Thyroid gland (tissue), 4 donors: ENCODE results near the gene PCDHA1.

Source experiments
- POLR2A ChIP-seq, 2 donors: fragments of 450-650 bp; IDR thresholded peaks; one replicate each; pipeline ENCODE4 v1.6.1; 2017; ENCODE audit warnings: antibody characterized with exemption in 2 of 2, mild to moderate bottlenecking in 2 of 2, moderate library complexity in 1 of 2
- TF ChIP-seq, protein P1 (sequence below), 6 experiments: fragments of 200-600 bp in 3 of 6; fragments of 450-650 bp in 3 of 6; sonication (generic) in 3 of 6; IDR thresholded peaks; one replicate each; pipeline ENCODE4 v1.5.1; 2016 to 2019; ENCODE audit warnings: antibody characterized with exemption in 6 of 6, mild to moderate bottlenecking in 2 of 6, inconsistent platforms in 1 of 6, moderate library complexity in 1 of 6

DNA sequence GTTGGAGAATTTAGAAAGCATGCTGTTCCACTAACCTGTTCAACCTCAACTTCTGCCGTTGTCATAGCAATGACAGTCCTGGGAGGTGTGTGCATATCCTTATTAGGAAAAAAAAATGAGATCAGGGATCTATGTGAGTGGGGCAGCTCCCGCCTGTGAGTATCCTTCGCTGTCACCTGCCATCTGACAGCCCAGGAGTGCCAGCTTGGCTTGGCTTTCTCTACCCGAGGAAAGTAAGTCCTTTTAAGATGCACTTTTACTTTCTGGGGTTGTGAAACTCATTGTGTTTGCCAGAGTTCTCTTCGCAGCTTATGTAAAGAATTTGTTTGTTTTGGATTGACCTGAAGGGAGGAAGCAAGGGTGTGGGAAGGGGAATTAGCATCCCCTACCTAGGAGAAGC, 202.2 kb downstream of the PCDHA1 start:
- TF ChIP-seq, protein P1, sequence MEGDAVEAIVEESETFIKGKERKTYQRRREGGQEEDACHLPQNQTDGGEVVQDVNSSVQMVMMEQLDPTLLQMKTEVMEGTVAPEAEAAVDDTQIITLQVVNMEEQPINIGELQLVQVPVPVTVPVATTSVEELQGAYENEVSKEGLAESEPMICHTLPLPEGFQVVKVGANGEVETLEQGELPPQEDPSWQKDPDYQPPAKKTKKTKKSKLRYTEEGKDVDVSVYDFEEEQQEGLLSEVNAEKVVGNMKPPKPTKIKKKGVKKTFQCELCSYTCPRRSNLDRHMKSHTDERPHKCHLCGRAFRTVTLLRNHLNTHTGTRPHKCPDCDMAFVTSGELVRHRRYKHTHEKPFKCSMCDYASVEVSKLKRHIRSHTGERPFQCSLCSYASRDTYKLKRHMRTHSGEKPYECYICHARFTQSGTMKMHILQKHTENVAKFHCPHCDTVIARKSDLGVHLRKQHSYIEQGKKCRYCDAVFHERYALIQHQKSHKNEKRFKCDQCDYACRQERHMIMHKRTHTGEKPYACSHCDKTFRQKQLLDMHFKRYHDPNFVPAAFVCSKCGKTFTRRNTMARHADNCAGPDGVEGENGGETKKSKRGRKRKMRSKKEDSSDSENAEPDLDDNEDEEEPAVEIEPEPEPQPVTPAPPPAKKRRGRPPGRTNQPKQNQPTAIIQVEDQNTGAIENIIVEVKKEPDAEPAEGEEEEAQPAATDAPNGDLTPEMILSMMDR (IDR thresholded peaks at IDR 0.05), result no peak
- no peak for TF ChIP-seq POLR2A (IDR thresholded peaks at IDR 0.05)
